HG02884 (cell line): ENCODE data around the gene CHI3L1.

Experiments used
- ATAC-seq: cut with Tn5 transposase; IDR thresholded peaks from one replicate; pipeline ENCODE4 v1.9.1; 2021; ENCODE audit warnings: mild to moderate bottlenecking, moderate library complexity; ENCODE audit not compliant: unreplicated experiment

CHI3L1 gene

DNA sequence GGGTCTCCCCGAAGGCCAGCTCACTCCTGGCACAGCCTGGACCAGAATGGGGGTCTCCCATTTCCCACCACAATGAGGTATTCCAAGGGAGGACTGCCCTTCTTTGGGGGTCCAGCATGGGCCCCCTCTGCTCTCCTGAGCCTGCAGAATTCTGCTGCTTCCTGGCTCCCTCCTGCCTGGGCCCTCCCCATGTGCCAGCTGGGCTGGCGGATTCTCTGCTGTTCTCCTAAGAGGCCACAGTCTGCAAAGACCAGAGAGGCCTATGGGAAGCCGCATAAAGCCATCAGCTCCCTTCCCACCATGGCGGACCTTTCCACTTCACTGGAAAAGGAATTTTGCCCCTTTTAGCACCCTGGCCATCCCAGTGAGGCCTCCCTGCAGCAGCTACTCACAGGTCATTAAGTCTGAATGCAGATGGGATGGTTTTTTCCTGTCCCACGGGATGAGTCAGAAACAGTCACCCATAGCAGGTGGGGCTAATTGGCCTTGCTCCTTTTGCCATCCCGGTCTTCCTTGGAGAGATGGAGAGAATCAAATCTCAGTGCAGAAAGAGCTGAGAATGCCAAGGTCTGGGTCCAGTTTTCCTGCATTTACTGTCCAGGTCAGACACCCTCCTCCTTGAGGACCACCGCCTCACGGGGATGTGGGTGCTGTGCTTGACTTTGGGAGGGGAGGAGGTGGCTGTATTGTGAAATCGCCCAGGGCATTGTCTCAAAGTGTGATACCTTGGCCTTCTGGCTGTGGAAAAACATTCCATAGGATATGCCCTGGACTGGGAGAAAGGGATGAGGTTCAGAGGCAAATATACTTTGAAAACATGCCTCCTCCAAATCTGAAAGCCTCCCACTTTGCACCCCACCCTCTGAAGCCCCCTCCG is 34.1 kb downstream of the CHI3L1 start:
- no peak for ATAC-seq

DNA sequence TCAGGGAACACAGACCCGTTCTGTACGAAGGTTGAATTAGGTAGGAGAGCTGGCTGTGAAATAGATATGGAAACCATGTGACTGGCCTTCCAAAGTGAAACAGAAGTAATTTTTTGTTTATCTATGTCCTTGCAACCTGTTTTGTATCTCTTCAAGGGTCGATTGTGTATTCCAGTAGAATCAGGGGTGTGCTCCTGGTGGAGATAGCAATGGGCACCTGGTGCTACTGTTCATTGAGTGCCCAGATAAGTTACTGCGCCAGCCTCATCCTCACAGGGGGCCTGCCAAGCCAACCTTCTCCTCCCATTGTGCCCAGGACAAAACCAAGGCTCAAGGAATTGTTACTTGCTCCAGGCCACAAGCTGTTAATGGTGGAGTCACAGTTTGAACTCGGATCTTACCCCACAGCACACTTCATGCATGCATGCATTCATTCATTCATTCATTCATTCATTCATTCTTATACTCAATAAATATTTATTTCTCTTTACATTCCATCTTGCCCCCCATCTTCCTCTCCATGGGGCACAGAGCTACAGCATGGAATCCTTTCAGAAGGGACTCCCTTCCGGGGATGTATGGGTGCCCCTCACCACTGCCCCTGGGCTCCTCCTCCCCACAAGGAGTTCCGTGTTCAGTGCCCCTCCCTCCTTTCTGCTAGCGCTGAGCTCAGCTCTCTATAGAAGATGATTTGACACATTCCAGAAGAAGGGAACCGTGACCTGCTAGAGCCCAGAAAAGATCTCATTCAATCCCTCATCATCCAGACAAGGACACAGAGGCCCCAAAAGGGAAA is 34.9 kb downstream of the CHI3L1 start:
- no peak for ATAC-seq

DNA sequence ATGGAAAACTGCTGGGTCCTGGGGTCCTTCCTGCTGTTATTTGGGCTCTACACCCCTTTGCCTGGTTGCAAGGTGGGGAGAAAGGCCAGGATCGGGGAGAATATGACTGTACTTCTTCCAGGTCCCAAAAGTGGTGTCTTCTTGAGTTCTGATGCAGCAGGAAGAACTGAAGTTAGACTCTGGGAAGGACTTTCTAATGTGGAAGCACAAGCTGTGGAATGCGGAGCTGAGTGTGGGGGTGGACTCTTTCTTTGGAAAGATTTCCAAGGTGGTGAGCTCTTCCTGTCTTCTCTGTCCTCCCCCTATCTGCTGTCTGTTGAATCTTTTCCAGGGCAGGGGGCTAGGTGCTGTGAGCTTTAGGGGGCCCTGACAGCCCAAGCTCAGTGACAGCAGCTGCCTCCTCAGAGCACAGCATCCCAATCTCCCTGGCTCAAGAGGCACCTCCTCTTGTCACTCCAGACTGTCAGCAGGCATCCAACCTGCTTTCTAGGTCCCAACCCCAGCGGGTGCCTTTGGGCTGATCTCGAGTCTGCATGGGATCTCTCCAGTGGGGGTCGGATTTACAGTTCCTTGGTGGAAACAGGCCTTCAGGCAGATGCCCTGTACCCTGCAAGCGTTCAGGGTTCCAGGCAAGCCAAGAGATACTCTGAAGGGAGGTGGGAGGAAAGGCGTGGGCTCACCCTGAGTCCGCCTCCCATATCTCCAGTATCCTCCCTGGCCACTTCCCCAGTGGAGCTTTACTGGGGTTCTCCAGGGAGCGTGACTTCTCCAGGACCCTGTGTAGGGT is 35.8 kb downstream of the CHI3L1 start:
- no peak for ATAC-seq

DNA sequence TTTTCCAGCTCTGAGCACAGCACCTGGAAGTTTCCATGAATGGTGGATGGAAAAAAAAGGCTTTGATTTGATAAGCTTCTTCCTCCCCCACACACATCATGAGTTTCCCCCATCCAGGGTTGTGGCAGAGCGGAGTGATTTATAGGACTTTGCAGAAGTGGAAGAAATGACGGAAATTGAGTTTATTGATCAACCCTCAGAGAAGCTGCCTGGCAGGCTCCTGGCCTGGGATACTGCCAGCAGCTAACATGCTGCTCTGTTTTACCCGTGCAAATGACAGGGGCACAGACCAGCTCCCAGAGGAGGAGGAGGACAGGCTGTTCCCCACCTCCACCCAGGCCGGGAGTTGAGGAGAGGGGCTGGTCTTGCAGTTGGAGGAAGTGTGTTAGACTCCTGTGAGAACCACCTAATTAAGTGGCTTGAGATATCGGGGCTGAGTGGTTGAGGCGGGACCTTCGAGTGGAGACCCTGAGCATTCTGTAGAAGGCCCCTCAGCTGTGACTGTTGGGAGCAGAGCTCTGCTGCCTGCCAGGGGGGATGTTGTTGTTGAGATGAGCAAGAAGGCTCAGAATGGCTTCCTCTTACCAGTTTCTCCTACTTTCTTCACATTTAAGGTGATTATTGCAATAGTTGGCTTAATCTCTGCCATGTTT is 37.2 kb downstream of the CHI3L1 start:
- ATAC-seq, result no peak

DNA sequence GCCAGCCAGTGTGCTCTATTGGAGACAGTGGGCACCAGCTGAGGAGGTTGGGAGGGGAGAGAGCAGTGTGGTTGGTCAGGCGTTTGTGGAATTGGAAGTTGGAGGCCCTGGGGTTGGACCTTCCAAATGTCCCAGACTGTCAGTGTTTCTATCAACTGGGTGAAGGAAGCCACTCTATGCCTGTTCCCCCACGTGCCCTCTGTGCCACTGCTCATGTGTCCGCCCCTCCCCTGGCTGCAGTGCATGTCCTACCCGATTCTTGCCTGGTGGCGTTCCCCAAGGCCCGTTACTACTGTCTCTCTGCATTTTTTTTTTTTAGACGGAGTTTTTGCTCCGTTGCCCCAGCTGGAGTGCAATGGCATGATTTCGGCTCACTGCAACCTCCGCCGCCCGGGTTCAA is 37.9 kb downstream of the CHI3L1 start:
- ATAC-seq, result no peak

DNA sequence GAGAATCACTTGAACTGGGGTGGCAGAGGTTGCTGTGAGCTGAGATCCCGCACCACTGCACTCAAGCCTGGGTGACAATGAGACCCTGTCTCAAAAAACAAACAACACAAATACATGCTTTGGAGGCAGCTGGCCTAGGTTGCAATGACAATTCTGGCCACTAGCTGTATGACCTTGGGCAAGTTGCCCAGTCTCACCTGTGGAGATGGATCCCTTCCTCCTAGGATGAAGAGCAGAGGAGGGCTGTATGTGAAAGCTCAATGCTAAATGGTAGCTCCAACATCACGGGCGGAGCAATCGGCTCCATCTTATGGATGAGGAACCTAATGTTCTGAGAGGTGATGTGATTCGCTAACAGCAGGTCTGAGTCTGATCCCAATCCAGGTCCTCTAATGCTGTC is 38.4 kb downstream of the CHI3L1 start:
- ATAC-seq, result no peak

DNA sequence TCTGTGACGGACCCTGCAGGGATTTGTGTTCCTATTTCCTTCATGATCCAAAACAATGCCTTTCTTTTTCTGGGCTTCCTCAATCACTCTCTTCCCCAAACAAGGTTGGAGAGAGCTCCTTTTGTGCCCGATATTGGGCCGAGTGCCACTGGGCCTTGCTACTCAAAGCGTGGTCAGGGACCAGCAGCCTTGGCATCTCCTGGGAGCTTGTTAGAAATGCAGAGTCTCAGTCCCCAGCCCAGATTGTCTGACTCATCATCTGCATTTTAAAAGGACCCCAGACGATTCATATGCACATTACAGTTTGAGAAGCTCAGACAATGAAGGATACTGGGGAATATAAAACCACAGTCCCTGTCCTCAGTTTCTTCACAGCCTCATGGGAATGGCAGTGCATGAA is 39.1 kb downstream of the CHI3L1 start:
- ATAC-seq, result no peak

DNA sequence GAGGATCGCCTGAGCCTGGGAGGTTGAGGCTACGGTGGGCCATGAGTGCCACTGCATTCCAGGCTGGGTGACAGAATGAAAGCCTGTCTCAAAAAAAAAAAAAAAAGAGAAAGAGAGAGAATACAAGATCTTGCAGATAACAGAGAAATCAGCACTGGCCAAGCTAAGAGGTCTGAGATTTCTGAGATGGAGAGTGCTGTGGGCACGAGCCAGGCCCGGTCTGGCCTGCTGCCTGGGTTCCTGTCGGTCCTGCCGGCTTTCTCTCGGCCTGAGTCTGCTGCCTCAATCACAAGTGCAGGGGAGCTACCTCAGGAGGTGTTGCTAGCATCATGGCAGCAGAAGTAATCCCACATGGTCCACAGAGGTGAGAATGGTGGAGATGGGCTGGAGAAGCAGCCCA is 40.0 kb downstream of the CHI3L1 start:
- no peak for ATAC-seq

DNA sequence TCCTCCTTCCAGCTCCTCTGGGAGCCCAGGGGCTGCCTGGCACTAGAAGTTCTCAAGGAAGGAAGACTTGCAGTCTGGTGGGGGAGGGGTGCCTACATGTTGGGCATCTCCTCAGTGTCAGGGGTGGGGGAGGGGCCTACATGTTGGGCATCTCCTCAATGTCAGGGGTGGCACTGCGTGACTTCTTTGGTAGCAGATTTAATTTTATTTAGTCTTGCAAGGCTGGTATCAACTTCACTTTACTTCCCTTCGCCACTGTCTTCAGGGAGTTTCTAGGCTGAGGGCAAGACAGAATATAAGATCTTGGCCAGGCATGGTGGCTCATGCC is 40.5 kb downstream of the CHI3L1 start:
- no peak for ATAC-seq

DNA sequence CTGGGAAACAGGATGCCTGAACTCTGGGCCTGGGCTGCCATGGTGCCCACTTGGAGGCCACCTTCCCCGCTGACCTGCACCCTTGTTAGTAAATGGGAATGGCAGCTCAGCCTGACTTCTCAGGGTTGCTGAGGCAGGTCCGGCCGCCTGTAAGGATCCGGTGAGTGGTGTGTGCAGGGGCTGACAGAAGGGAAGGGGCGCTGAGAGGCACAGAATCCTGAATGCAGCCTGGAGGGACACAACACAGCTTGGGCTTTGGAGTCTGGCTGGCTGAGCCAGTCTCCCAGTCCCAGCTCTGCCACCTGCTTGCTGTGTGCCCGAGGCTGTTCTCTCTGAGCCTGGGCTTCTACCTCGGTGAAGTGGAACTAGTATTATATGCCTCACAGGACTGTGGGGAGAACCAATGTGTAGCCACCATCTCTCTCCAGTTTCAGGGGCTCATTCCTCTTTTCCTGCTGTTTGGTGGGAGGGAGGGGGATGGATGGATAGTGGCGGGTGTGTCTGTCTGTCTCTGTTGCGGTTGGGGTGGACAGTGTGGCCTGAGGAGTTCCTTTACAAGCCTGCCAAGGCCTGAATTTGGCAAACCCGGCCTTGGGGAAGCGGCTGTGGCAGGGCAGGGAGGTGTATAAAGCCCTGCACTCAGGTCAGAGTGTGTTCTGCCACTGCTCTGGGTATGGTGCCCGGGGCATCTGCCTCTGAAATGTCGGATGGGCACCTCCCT is 41.0 kb downstream of the CHI3L1 start:
- no peak for ATAC-seq

DNA sequence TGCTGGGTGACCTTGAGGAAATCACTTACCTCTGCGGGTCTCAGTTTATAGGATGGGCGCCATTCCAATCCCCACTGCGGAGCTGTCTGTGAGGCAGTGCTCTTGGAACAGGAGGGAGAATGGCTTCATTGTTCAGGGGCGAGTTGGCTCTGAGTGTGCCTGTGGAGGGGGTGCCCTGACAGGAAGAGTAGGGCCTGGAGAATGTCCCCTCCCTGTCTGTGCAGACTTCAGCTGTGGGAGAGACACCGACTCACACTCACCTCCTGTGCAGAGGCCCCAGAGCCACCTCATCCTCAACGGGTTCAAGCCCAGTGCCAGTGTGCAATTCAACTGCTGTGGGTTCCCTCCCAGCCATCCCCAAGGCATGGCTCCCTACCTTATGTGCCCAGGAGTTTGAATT is 41.8 kb downstream of the CHI3L1 start:
- no peak for ATAC-seq

DNA sequence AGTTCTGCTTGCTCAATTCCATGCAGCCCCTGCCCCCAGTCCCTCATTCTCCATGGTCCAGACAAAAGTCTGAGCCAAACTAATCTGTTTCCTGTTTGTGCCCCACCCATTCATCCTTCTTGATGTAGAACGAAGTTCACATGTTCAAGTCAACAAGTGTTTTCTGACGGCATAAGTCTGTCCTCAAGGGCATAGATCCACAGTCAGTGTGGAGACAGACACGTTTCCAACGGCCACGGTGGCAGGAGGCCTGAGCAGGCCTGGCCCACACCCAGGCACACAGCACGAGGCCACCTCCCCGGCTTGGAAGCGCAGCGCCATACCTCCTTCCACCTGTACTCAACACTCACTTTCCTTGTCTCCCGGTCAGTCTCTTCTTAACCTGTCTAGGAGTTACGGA is 42.9 kb downstream of the CHI3L1 start:
- no peak for ATAC-seq

DNA sequence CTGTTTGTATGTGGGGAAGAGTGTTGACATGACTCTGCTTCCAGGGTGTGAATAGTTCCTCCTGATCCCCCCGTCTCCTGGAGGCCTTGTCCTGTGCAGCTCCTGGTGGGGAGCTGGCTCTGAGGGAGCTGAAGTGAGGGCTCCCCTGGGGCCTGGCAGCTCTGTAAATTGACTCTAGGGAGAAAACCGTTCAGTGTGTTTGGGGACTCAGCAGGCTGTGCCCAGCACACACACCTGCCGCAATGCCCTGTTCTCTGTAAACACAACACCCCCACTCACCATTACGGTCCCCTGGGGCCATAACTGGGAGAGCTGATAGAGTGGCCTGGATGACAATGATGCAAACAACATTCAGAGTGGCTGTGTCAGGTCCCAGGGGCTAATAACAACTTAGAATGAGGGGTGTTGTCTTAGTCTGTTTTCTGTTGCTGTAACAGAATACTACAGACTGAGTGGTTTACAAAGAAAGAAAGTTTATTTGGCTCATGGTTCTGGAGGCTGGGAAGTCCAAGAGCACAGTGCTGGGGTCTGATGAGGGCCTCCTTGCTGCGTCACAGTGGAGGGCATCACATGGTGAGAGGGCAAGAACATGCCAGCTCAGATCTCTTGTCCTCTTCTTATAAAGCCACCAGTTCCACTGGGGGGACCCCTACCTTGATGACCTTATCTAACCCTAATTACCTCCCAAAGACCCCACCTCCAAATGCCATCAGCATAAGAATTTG is 43.7 kb downstream of the CHI3L1 start:
- no peak for ATAC-seq

DNA sequence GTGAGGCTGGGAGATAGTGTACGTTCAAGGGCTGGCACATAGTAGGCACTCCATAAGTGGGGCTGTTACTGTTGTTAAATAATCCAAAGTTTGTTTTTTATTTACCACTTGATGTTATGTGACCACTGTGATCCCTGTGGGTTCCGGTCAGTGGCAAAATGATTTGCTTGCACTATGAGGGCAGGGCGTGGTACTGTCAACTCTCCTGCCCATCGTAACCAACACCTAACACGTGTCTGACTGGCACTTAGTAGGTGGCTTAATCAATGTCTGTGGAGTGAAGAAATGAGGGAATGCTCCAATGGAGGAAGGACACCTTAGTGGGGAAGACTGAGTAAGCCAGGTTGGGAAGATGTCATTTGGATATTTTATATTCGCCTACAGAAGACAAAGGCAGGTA is 44.4 kb downstream of the CHI3L1 start:
- ATAC-seq, result no peak

DNA sequence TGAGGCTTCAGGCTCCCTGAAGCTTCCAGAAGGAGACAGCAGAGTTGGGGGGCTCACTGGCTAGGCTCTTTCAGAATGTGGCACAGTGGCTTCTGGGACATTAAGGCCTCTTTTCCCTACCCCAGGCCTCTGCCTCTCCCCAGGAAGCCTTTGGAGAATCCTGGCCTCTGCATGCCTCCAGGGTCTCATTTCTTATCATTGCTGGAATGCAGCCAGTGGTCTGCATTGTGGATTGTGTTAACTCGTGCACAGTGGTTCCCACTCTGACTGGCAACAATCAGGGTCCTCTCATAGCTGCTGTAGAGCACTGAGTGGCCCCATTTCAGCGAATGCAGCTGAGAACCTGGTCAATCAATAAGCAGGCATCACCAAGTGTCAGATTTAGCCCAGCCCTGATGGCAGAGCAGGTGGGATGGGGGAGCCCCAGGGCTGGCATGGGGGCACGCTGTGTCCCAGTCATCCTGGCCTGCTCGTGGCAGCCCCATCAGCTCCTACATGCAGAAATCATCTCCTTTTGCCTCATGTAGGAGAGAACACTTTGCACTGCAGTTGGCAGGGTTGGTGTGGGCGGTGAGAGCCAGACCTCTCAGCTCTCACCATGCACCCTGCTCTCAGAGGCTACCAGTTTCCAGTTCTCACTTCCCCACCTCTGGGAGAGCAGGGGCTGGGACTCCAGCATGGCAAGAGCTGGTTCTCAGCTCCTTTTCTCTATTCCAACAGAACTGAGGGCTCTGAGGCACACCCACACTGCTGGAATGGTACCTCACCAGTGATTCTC is 45.6 kb downstream of the CHI3L1 start:
- ATAC-seq, result no peak

DNA sequence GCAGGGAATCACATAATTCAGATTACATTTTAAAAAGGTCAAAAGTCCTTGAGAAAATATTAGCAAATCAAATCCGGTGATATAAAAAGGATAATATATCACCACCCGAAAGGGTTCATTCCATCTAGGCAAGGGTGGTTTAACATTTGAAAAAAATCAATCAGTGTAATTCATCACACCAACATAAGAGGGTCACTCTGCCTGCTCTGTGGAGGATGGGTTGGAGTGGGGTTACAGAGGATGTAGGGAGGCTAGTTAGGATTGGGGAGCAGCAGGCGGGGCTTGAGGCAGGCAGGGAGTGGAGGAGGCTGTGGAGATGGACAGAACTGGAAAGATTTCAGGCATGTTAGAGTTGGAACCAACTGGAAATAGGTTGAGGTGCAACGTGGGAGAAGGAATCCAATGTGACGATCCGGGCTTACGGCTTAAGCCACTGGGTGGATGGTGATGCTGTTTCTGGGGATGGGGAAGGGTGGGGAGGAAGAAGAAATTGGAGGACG is 46.5 kb downstream of the CHI3L1 start:
- no peak for ATAC-seq

DNA sequence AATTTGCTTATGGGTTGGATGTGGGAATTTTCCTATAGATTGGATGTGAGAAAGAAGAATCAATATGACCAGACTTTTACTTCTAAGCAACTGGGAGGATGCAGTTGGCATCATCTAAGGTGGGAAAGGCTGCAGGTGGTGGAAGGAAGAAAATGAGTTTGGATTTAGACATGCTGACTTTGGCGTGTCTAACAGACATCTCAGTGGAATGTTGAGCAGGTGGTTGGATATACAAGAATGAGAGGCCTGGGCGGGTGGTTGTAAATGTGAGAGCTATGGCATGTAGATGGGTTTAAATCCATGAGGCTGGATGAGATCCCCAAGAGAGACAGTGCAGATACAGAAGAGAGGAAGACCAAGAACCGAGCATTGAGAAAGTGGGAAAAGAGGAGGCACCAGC is 48.4 kb downstream of the CHI3L1 start:
- no peak for ATAC-seq

DNA sequence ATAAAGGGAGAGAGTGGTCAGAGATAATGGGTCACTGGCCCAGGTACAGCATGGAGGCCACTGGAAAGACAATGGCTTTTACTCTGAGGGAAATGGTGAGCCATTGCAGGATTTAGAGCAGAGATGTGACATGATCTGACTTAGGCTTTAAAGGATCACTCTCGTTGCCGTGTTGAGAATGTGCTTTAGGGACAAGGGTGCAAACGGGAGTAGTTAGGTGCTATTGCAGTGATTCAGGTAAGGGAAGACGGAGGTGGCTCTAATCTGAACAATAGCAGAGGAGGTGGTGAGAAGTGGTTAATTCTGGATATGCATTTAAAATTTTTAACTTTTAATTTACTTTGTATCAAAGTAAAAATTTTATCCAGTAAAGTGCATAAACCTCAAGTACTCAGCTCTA is 49.2 kb downstream of the CHI3L1 start:
- no peak for ATAC-seq
